GM19463 (cell line): ENCODE measurements around the gene IFI30.

Experiments used
- ATAC-seq: cut with Tn5 transposase; IDR thresholded peaks from one replicate; pipeline ENCODE4 v1.9.1; 2021; ENCODE audit warnings: mild to moderate bottlenecking, moderate library complexity; ENCODE audit not compliant: unreplicated experiment

The IFI30 gene

GRCh38 chr19:18173572-18174288 is at the start of gene IFI30:
Gene IFI30 (plus strand): TSS chr19:18173813. CDS start chr19:18173842, 29 bp downstream.
- ATAC-seq, result peak; percentile 46

- no peak for ATAC-seq
These were observed 49.8 kb upstream of the IFI30 start for GRCh38 chr19:18123819-18124218.

GRCh38 chr19:18126097-18126496 is 47.5 kb upstream of the IFI30 start:
- no peak for ATAC-seq

- ATAC-seq, result no peak
These were observed 45.6 kb upstream of the IFI30 start for GRCh38 chr19:18128044-18128443.

GRCh38 chr19:18128805-18129204 is 44.8 kb upstream of the IFI30 start:
- no peak for ATAC-seq

GRCh38 chr19:18130523-18131242 is 42.9 kb upstream of the IFI30 start:
- ATAC-seq, result no peak

- no peak for ATAC-seq
These were observed 41.6 kb upstream of the IFI30 start for GRCh38 chr19:18131841-18132596.

GRCh38 chr19:18135712-18136584 is 37.7 kb upstream of the IFI30 start:
- no peak for ATAC-seq

- ATAC-seq, result no peak
These were observed 36.4 kb upstream of the IFI30 start for GRCh38 chr19:18137242-18137641.

- no peak for ATAC-seq
These were observed 35.8 kb upstream of the IFI30 start for GRCh38 chr19:18137657-18138339.

GRCh38 chr19:18140473-18140872 is 33.1 kb upstream of the IFI30 start:
- ATAC-seq, result no peak

- no peak for ATAC-seq
These were observed 32.6 kb upstream of the IFI30 start for GRCh38 chr19:18141031-18141430.

GRCh38 chr19:18143902-18144301 is 29.7 kb upstream of the IFI30 start:
- no peak for ATAC-seq

GRCh38 chr19:18144361-18144760 is 29.3 kb upstream of the IFI30 start:
- ATAC-seq, result no peak

- no peak for ATAC-seq
These were observed 28.7 kb upstream of the IFI30 start for GRCh38 chr19:18144906-18145305.

GRCh38 chr19:18145391-18145999 is 28.1 kb upstream of the IFI30 start:
- no peak for ATAC-seq

- no peak for ATAC-seq
These were observed 26.2 kb upstream of the IFI30 start for GRCh38 chr19:18147396-18147795.

- ATAC-seq, result no peak
These were observed 24.0 kb upstream of the IFI30 start for GRCh38 chr19:18149596-18149975.

- no peak for ATAC-seq
These were observed 22.6 kb upstream of the IFI30 start for GRCh38 chr19:18150776-18151624.
